ENCODE results near the gene CTU2. TPM values are rescaled to one million over a fixed set of nuclear protein-coding genes. Genes with fewer than 3 reads are reported as not detected.
A peak's percentile ranks its signal among the peaks of the same experiment; 100 is the strongest.

CTU2 gene
- total and polyA plus RNA-seq, 9 donors: 0.45 to 36.5 (median 19.5) TPM

- no peak overlapping the region for H3K27ac ChIP-seq
- H3K9me3 ChIP-seq: no peaks in the 10 kb centered on the region
- no peak overlapping the region for H3K4me3 ChIP-seq
- WGBS, 3 donors: 72 to 87% (median 80%) methylated on average over 14 of the region's 14 CpGs
- peaks cover 2% of the 10 kb centered on the region for H3K36me3 ChIP-seq
- H3K27me3 ChIP-seq: no peaks in the 10 kb centered on the region
- H3K4me1 ChIP-seq (ENCODE audit: insufficient read depth): peaks cover 5% of the 10 kb centered on the region
- DNase-seq: no peak
- TF ChIP-seq CTCF (IDR thresholded peaks at IDR 0.05) (no peak), EP300 (IDR thresholded peaks at IDR 0.05) (no peak), POLR2A (IDR thresholded peaks at IDR 0.05) (no peak)
- intact Hi-C loops (cut with DNase I): no loop called here
These were observed 6.0 kb upstream of the CTU2 start for GRCh38 chr16:88700322-88700635.

- Histone ChIP-seq H3K9me3 (no peaks in the 10 kb centered on the region), H3K36me3 (peaks cover 2% of the 10 kb centered on the region), H3K4me3 (no peak overlapping the region), H3K27ac (no peak overlapping the region), H3K4me1 (ENCODE audit: insufficient read depth) (peaks cover 5% of the 10 kb centered on the region), H3K27me3 (no peaks in the 10 kb centered on the region)
- intact Hi-C loops (cut with DNase I): no loop called here
- WGBS, 3 donors: 46 to 55% (median 46%) methylated on average over 40 to 42 of the region's 42 CpGs
- DNase-seq: peak; percentile 44 to 77 (median 74)
- no peak for TF ChIP-seq CTCF (IDR thresholded peaks at IDR 0.05)
- no peak for TF ChIP-seq EP300 (IDR thresholded peaks at IDR 0.05)
- TF ChIP-seq POLR2A (IDR thresholded peaks at IDR 0.05): no peak
These were observed 5.4 kb upstream of the CTU2 start for GRCh38 chr16:88700636-88701482.

GRCh38 chr16:88701581-88702370, 4.5 kb upstream of the CTU2 start:
- no peak for TF ChIP-seq CTCF (IDR thresholded peaks at IDR 0.05)
- no peak for TF ChIP-seq EP300 (IDR thresholded peaks at IDR 0.05)
- TF ChIP-seq POLR2A (IDR thresholded peaks at IDR 0.05): no peak
- 79 to 89% (median 82%) methylated on average over 21 to 30 of the region's 30 CpGs for WGBS, 3 donors
- peaks cover 2% of the 10 kb centered on the region for H3K36me3 ChIP-seq
- H3K27ac ChIP-seq: no peak overlapping the region
- no peaks in the 10 kb centered on the region for H3K9me3 ChIP-seq
- H3K27me3 ChIP-seq: no peaks in the 10 kb centered on the region
- no peak overlapping the region for H3K4me3 ChIP-seq
- H3K4me1 ChIP-seq (ENCODE audit: insufficient read depth): peaks cover 5% of the 10 kb centered on the region
- intact Hi-C loops (cut with DNase I): no loop called here
- no peak for DNase-seq

GRCh38 chr16:88702371-88703210, 3.7 kb upstream of the CTU2 start:
- H3K36me3 ChIP-seq: peaks cover 2% of the 10 kb centered on the region
- TF ChIP-seq POLR2A (IDR thresholded peaks at IDR 0.05): no peak
- TF ChIP-seq CTCF (IDR thresholded peaks at IDR 0.05): no peak
- no peak for TF ChIP-seq EP300 (IDR thresholded peaks at IDR 0.05)
- intact Hi-C loops (cut with DNase I): no loop called here
- no peak overlapping the region for H3K4me3 ChIP-seq
- H3K27ac ChIP-seq: no peak overlapping the region
- no peaks in the 10 kb centered on the region for H3K27me3 ChIP-seq
- WGBS, 3 donors: 81 to 86% (median 83%) methylated on average over 31 of the region's 31 CpGs
- H3K4me1 ChIP-seq (ENCODE audit: insufficient read depth): peaks cover 8% of the 10 kb centered on the region
- H3K9me3 ChIP-seq: no peaks in the 10 kb centered on the region
- no peak for DNase-seq
